PC-3 (cell line): ENCODE measurements around the gene ECPAS. TPM values are rescaled to one million over a fixed set of nuclear protein-coding genes. Genes with fewer than 3 reads are reported as not detected.

ENCODE experiments used
- ATAC-seq: fragments of 200-7000 bp; cut with Tn5 transposase; 2 replicates; pipeline ENCODE4 v1.9.1; 2020; ENCODE audit warnings: mild to moderate bottlenecking, moderate library complexity
- BruUV-seq: library from RNA; stranded (reverse); fragments of 400-500 nt; replicated peaks from 2 replicates; lab custom pipeline; 2021; lab: Mats Ljungman, UMichigan
- CTCF ChIA-PET: fragments of 300-600 bp; sonication (Branson Sonifier 250); formaldehyde crosslinking; loops from one replicate; lab custom pipeline; 2022; ENCODE audit warnings: antibody characterized with exemption; lab: Charles Lee
- POLR2A ChIA-PET: fragments of 300-600 bp; sonication (Branson Sonifier 250); formaldehyde crosslinking; loops from one replicate; lab custom pipeline; 2022; ENCODE audit warnings: antibody characterized with exemption; ENCODE audit not compliant: unreplicated experiment; lab: Charles Lee
- DNase-seq: peaks from one replicate; pipeline ENCODE4 v3.0.0-alpha.2; 2015
- H2AFZ ChIP-seq: fragments of 300-600 bp; sonication (generic); 2 replicates; pipeline ENCODE4 v1.6.0; 2016; ENCODE audit warnings: antibody characterized with exemption, low read length
- H3F3A ChIP-seq: fragments of 300-600 bp; sonication (generic); one replicate; pipeline ENCODE4 v1.6.0; 2017; ENCODE audit warnings: antibody characterized with exemption, low read length, control low read depth, mild to moderate bottlenecking; ENCODE audit not compliant: unreplicated experiment
- H3K27ac ChIP-seq: fragments of 300-600 bp; sonication (generic); 2 replicates; pipeline ENCODE4 v1.5.1; 2016; ENCODE audit warnings: mild to moderate bottlenecking, low read length
- H3K27me3 ChIP-seq: fragments of 300-600 bp; sonication (generic); 2 replicates; pipeline ENCODE4 v1.6.1; 2016; ENCODE audit warnings: low read length, mixed read lengths
- H3K36me3 ChIP-seq: fragments of 300-600 bp; sonication (generic); 2 replicates; pipeline ENCODE4 v1.6.1; 2016; ENCODE audit warnings: low read depth, mixed run types, low read length, mixed read lengths
- H3K4me1 ChIP-seq: fragments of 300-600 bp; sonication (generic); 2 replicates; pipeline ENCODE4 v1.5.1; 2016; ENCODE audit warnings: low read length; ENCODE audit not compliant: insufficient read depth
- H3K4me2 ChIP-seq: fragments of 300-600 bp; sonication (generic); 2 replicates; pipeline ENCODE4 v1.6.0; 2016; ENCODE audit warnings: low read length
- H3K4me3 ChIP-seq: fragments of 300-600 bp; sonication (generic); 2 replicates; pipeline ENCODE4 v1.5.1; 2016; ENCODE audit warnings: mild to moderate bottlenecking, low read length, mixed read lengths
- H3K79me2 ChIP-seq: fragments of 300-600 bp; sonication (generic); 2 replicates; pipeline ENCODE4 v1.6.1; 2017; ENCODE audit warnings: low read length, mixed read lengths
- H3K9ac ChIP-seq: fragments of 300-600 bp; sonication (generic); 2 replicates; pipeline ENCODE4 v1.6.0; 2016; ENCODE audit warnings: mild to moderate bottlenecking, low read length
- H3K9me2 ChIP-seq: fragments of 300-600 bp; sonication (generic); replicated peaks from 2 replicates; pipeline ENCODE4 v1.6.1; 2016; ENCODE audit warnings: mixed run types, low read length, mixed read lengths
- H3K9me3 ChIP-seq: fragments of 300-600 bp; sonication (generic); 2 replicates; pipeline ENCODE4 v1.6.1; 2016; ENCODE audit warnings: low read length, mixed read lengths
- H4K20me1 ChIP-seq: fragments of 300-600 bp; sonication (generic); 2 replicates; pipeline ENCODE4 v1.6.1; 2016; ENCODE audit warnings: low read length, mixed read lengths
- EZH2 ChIP-seq: fragments of 300-600 bp; sonication (generic); IDR thresholded peaks from one replicate; pipeline ENCODE4 v1.6.1; 2017; ENCODE audit warnings: antibody characterized with exemption, mild to moderate bottlenecking, low read length; ENCODE audit not compliant: unreplicated experiment
- EZH2phosphoT487 ChIP-seq: fragments of 300-600 bp; sonication (generic); IDR thresholded peaks from 2 replicates; pipeline ENCODE4 v1.6.1; 2018; ENCODE audit warnings: mild to moderate bottlenecking, antibody characterized with exemption, low read length, borderline replicate concordance
- intact Hi-C: fragments of 100-400 bp; cut with micrococcal nuclease; formaldehyde crosslinking; loops from 2 replicates; pipeline ENCODE4 v1.9.0; 2023
- total RNA-seq: library from RNA; depleted of rRNA; stranded (reverse); fragments of >200 nt; gene quantifications from 2 replicates; pipeline ENCODE4 v1.2.3, GENCODE V29; 2014
- TF ChIP-seq, protein P1 (sequence below): fragments of 300-600 bp; sonication (generic); conservative IDR thresholded peaks from 2 replicates; pipeline ENCODE4 v1.5.1; 2017; ENCODE audit warnings: antibody characterized with exemption, low read depth, mild to moderate bottlenecking, low read length

Gene ECPAS
- total RNA-seq, 1 experiment from 2014 or later, result 69.0 TPM

GRCh38 chr9:111525056-111525977, 41.1 kb upstream of the ECPAS start, which contains the start of gene ZNF483:
Gene ZNF483 (plus strand): TSS chr9:111525179. CDS start chr9:111527396, 2,217 bp downstream.
- TSS peak; percentile 59 for BruUV-seq
- POLR2A ChIA-PET, result no interaction called here
- CTCF ChIA-PET, result no interaction called here

DNA sequence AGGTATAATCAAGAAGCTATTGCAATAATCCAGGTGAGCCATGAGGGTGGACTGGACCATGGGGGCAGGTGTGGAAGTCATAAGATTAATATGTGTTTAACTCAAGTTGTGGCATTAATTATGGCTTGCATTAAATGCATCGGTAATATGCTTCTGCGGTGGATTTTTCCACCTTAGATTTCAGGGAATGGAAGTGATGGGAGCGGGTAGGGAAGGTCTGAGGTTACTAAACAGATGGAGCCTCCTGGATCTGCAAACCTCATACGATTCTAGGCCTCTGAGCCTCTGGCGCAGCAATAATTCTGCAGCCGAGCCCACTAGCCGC, 40.5 kb upstream of the ECPAS start:
- ATAC-seq (no peak), DNase-seq (no peak)
- peak overlapping the region; percentile 91 for H2AFZ ChIP-seq
- H3K9ac ChIP-seq, result peak overlapping the region; percentile 66
- H3K4me3 ChIP-seq, result peak overlapping the region; percentile 74
- H4K20me1 ChIP-seq, result no peaks in the 10 kb centered on the region
- H3K4me1 ChIP-seq, result peaks cover 7% of the 10 kb centered on the region; the same call in 1 of the 2 replicates
- no peaks in the 10 kb centered on the region for H3K9me2 ChIP-seq
- H3F3A ChIP-seq, result no peaks in the 10 kb centered on the region
- intact Hi-C loops, result loop anchor here (2.0 kb wide), 1 partner anchor 40 kb away; the partner anchor contains the start of gene ECPAS
- peaks cover 16% of the 10 kb centered on the region for H3K36me3 ChIP-seq
- H3K79me2 ChIP-seq, result peaks cover 13% of the 10 kb centered on the region
- ChIA-PET CTCF (no interaction called here), POLR2A (no interaction called here)
- BruUV-seq, result no TSS peak
- peak overlapping the region; percentile 95 for H3K4me2 ChIP-seq
- TF ChIP-seq EZH2, result no peak
- H3K9me3 ChIP-seq, result no peaks in the 10 kb centered on the region
- H3K27ac ChIP-seq, result no peak overlapping the region
- no peaks in the 10 kb centered on the region for H3K27me3 ChIP-seq

More at GRCh38 chr9:111525056-111525977, 41.1 kb upstream of the ECPAS start, which contains the start of gene ZNF483:
- Histone ChIP-seq H3F3A (no peaks in the 10 kb centered on the region), H3K79me2 (peaks cover 13% of the 10 kb centered on the region), H3K36me3 (peaks cover 16% of the 10 kb centered on the region), H3K27me3 (no peaks in the 10 kb centered on the region), H3K4me1 (peaks cover 7% of the 10 kb centered on the region; the same call in 1 of the 2 replicates), H3K9me3 (no peaks in the 10 kb centered on the region), H4K20me1 (no peaks in the 10 kb centered on the region), H3K9ac (peak within 1 kb of the TSS; percentile 66), H2AFZ (peak within 1 kb of the TSS; percentile 91), H3K4me3 (peak within 1 kb of the TSS; percentile 74), H3K9me2 (no peaks in the 10 kb centered on the region), H3K27ac (peak within 1 kb of the TSS; percentile 20), H3K4me2 (peak within 1 kb of the TSS; percentile 95)
- intact Hi-C loops, result loop anchor here (2.0 kb wide), 1 partner anchor 41 kb away; the partner anchor contains the start of gene ECPAS
- peak; percentile 83 for DNase-seq
- TF ChIP-seq, protein P1, sequence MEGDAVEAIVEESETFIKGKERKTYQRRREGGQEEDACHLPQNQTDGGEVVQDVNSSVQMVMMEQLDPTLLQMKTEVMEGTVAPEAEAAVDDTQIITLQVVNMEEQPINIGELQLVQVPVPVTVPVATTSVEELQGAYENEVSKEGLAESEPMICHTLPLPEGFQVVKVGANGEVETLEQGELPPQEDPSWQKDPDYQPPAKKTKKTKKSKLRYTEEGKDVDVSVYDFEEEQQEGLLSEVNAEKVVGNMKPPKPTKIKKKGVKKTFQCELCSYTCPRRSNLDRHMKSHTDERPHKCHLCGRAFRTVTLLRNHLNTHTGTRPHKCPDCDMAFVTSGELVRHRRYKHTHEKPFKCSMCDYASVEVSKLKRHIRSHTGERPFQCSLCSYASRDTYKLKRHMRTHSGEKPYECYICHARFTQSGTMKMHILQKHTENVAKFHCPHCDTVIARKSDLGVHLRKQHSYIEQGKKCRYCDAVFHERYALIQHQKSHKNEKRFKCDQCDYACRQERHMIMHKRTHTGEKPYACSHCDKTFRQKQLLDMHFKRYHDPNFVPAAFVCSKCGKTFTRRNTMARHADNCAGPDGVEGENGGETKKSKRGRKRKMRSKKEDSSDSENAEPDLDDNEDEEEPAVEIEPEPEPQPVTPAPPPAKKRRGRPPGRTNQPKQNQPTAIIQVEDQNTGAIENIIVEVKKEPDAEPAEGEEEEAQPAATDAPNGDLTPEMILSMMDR, result no peak
- TF ChIP-seq EZH2phosphoT487, result no peak
- TF ChIP-seq EZH2, result no peak
- peak; percentile 86 for ATAC-seq

GRCh38 chr9:111516061-111516465, 31.9 kb upstream of the ECPAS start:
- BruUV-seq, result no TSS peak
- DNase-seq, result peak; percentile 21

More at GRCh38 chr9:111516061-111516465, 31.9 kb upstream of the ECPAS start:
- no peak overlapping the region for H3K4me2 ChIP-seq
- POLR2A ChIA-PET, result no interaction called here
- no peaks in the 10 kb centered on the region for H3K27me3 ChIP-seq
- H3K36me3 ChIP-seq, result no peaks in the 10 kb centered on the region
- H2AFZ ChIP-seq, result 0 out of 2 replicates have a peak overlapping the region, but pooled peaks have one; percentile 30
- H3K4me1 ChIP-seq, result no peaks in the 10 kb centered on the region
- H3K9me3 ChIP-seq, result no peaks in the 10 kb centered on the region
- no peak overlapping the region for H3K9ac ChIP-seq
- ATAC-seq, result no peak; the same call in 1 of the 2 replicates
- H3K79me2 ChIP-seq, result no peaks in the 10 kb centered on the region
- no peaks in the 10 kb centered on the region for H3F3A ChIP-seq
- no peak overlapping the region for H3K27ac ChIP-seq
- intact Hi-C loops, result no loop called here
- H3K9me2 ChIP-seq, result no peaks in the 10 kb centered on the region
- CTCF ChIA-PET, result no interaction called here
- H4K20me1 ChIP-seq, result no peaks in the 10 kb centered on the region
- no peak overlapping the region for H3K4me3 ChIP-seq
- TF ChIP-seq EZH2phosphoT487, result no peak
- no peak for TF ChIP-seq EZH2
- TF ChIP-seq, protein P1, result no peak
